ENCODE data around the gene DMKN.

DNA sequence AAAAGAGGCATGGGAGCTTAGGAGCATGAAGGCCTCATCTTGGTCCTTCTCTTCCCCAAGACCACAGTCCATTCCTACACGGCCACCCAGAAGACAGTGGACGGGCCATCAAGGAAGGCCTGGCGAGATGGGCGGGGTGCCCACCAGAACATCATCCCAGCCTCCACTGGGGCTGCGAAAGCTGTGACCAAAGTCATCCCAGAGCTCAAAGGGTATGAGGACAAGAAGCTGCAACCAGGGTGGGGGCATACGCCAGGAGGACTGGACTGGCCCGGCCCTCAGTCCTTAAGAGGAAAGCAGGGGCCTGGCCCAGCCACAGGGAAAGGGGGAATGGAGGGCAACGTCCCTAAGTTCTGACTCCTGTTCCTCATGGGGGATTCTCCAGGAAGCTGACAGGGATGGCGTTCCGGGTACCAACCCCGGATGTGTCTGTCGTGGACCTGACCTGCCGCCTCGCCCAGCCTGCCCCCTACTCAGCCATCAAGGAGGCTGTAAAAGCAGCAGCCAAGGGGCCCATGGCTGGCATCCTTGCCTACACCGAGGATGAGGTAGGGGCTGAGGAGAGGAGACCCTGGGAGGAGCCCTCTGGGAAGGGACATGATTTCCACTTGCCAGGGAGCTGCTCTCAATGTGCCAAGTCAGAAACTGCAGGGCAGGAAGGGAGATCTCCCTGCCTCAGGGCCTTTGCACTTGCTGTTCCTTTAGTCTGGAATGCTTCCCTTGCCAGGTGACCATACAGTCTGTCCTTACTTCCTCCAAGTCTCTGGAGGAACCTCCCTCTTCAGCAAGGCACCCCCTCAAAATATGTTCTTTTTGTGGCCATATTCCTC lies 30.0 kb upstream of the DMKN start:
- TF ChIP-seq CSDC2 (CRISPR knock-in tag; IDR thresholded peaks at IDR 0.05) (no peak), RARB (CRISPR knock-in tag; IDR thresholded peaks at IDR 0.05) (no peak), OSR1 (CRISPR knock-in tag; IDR thresholded peaks at IDR 0.05) (no peak), BACH2 (CRISPR knock-in tag; IDR thresholded peaks at IDR 0.05; ENCODE audit: borderline replicate concordance) (no peak), ZFP30 (CRISPR knock-in tag; IDR thresholded peaks at IDR 0.05) (no peak), ZNF70 (CRISPR knock-in tag; IDR thresholded peaks at IDR 0.05) (no peak), PPARA (CRISPR knock-in tag; IDR thresholded peaks at IDR 0.05; ENCODE audit: borderline replicate concordance) (no peak), ZFP3 (CRISPR knock-in tag; IDR thresholded peaks at IDR 0.05) (no peak), ZC3H10 (CRISPR knock-in tag; IDR thresholded peaks at IDR 0.05) (no peak), TOX (CRISPR knock-in tag; IDR thresholded peaks at IDR 0.05; ENCODE audit: borderline replicate concordance) (no peak)
- TF ChIP-seq, protein P1, sequence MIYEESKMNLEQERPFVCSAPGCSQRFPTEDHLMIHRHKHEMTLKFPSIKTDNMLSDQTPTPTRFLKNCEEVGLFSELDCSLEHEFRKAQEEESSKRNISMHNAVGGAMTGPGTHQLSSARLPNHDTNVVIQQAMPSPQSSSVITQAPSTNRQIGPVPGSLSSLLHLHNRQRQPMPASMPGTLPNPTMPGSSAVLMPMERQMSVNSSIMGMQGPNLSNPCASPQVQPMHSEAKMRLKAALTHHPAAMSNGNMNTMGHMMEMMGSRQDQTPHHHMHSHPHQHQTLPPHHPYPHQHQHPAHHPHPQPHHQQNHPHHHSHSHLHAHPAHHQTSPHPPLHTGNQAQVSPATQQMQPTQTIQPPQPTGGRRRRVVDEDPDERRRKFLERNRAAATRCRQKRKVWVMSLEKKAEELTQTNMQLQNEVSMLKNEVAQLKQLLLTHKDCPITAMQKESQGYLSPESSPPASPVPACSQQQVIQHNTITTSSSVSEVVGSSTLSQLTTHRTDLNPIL (CRISPR knock-in tag; IDR thresholded peaks at IDR 0.05; ENCODE audit: low read depth), result no peak
- TF ChIP-seq, protein P2, sequence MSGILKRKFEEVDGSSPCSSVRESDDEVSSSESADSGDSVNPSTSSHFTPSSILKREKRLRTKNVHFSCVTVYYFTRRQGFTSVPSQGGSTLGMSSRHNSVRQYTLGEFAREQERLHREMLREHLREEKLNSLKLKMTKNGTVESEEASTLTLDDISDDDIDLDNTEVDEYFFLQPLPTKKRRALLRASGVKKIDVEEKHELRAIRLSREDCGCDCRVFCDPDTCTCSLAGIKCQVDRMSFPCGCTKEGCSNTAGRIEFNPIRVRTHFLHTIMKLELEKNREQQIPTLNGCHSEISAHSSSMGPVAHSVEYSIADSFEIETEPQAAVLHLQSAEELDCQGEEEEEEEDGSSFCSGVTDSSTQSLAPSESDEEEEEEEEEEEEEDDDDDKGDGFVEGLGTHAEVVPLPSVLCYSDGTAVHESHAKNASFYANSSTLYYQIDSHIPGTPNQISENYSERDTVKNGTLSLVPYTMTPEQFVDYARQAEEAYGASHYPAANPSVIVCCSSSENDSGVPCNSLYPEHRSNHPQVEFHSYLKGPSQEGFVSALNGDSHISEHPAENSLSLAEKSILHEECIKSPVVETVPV (CRISPR knock-in tag; IDR thresholded peaks at IDR 0.05), result no peak
- TF ChIP-seq, protein P3, sequence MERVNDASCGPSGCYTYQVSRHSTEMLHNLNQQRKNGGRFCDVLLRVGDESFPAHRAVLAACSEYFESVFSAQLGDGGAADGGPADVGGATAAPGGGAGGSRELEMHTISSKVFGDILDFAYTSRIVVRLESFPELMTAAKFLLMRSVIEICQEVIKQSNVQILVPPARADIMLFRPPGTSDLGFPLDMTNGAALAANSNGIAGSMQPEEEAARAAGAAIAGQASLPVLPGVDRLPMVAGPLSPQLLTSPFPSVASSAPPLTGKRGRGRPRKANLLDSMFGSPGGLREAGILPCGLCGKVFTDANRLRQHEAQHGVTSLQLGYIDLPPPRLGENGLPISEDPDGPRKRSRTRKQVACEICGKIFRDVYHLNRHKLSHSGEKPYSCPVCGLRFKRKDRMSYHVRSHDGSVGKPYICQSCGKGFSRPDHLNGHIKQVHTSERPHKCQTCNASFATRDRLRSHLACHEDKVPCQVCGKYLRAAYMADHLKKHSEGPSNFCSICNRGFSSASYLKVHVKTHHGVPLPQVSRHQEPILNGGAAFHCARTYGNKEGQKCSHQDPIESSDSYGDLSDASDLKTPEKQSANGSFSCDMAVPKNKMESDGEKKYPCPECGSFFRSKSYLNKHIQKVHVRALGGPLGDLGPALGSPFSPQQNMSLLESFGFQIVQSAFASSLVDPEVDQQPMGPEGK (CRISPR knock-in tag; IDR thresholded peaks at IDR 0.05; ENCODE audit: borderline replicate concordance), result no peak
- TF ChIP-seq, protein P4, sequence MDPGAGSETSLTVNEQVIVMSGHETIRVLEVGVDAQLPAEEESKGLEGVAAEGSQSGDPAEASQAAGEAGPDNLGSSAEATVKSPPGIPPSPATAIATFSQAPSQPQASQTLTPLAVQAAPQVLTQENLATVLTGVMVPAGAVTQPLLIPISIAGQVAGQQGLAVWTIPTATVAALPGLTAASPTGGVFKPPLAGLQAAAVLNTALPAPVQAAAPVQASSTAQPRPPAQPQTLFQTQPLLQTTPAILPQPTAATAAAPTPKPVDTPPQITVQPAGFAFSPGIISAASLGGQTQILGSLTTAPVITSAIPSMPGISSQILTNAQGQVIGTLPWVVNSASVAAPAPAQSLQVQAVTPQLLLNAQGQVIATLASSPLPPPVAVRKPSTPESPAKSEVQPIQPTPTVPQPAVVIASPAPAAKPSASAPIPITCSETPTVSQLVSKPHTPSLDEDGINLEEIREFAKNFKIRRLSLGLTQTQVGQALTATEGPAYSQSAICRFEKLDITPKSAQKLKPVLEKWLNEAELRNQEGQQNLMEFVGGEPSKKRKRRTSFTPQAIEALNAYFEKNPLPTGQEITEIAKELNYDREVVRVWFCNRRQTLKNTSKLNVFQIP (CRISPR knock-in tag; IDR thresholded peaks at IDR 0.05; ENCODE audit: borderline replicate concordance, low read depth), result no peak

Measured in SK-N-SH treated with all-trans-retinoic acid at 6 μM for 48 hours (cell line).